Ishikawa (cell line): ENCODE measurements around the gene ZBTB40.

Experiments
- EP300 ChIP-seq: IDR thresholded peaks from 2 replicates; pipeline ENCODE4 v1.6.1; 2012; ENCODE audit warnings: borderline replicate concordance
- RAD21 ChIP-seq: IDR thresholded peaks from 2 replicates; pipeline ENCODE4 v1.6.1; 2012; ENCODE audit warnings: low read depth
- TF ChIP-seq, protein P1 (sequence below): IDR thresholded peaks from 2 replicates; pipeline ENCODE4 v1.6.1; 2012
- TF ChIP-seq, protein P2 (sequence below): IDR thresholded peaks from 2 replicates; pipeline ENCODE4 v1.6.1; 2012; ENCODE audit warnings: low read depth, mild to moderate bottlenecking

DNA sequence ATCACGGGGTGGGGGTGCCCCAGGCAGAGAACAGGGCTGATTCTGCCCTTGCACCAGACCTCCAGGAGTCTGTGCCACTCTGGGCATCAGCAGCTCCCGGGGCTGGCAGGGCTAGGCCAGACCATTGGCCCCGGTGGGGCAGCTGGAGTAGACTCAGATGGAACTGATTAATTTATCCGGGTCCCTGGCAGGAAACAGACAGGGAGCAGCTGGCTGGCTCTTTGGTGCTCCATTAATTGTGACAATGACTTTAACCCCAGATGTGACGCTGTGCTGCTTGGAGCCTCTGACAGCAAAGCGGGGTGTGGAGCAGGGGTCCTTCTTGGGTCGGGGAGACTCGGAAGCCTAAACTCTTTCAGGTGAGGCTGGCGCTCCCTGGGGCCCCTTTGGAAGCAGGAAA lies 121.2 kb downstream of the ZBTB40 start:
- TF ChIP-seq, protein P1, sequence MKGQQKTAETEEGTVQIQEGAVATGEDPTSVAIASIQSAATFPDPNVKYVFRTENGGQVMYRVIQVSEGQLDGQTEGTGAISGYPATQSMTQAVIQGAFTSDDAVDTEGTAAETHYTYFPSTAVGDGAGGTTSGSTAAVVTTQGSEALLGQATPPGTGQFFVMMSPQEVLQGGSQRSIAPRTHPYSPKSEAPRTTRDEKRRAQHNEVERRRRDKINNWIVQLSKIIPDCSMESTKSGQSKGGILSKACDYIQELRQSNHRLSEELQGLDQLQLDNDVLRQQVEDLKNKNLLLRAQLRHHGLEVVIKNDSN: no peak
- TF ChIP-seq RAD21 (no peak), EP300 (no peak)
- TF ChIP-seq, protein P2, sequence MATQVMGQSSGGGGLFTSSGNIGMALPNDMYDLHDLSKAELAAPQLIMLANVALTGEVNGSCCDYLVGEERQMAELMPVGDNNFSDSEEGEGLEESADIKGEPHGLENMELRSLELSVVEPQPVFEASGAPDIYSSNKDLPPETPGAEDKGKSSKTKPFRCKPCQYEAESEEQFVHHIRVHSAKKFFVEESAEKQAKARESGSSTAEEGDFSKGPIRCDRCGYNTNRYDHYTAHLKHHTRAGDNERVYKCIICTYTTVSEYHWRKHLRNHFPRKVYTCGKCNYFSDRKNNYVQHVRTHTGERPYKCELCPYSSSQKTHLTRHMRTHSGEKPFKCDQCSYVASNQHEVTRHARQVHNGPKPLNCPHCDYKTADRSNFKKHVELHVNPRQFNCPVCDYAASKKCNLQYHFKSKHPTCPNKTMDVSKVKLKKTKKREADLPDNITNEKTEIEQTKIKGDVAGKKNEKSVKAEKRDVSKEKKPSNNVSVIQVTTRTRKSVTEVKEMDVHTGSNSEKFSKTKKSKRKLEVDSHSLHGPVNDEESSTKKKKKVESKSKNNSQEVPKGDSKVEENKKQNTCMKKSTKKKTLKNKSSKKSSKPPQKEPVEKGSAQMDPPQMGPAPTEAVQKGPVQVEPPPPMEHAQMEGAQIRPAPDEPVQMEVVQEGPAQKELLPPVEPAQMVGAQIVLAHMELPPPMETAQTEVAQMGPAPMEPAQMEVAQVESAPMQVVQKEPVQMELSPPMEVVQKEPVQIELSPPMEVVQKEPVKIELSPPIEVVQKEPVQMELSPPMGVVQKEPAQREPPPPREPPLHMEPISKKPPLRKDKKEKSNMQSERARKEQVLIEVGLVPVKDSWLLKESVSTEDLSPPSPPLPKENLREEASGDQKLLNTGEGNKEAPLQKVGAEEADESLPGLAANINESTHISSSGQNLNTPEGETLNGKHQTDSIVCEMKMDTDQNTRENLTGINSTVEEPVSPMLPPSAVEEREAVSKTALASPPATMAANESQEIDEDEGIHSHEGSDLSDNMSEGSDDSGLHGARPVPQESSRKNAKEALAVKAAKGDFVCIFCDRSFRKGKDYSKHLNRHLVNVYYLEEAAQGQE: no peak
